ENCODE results near the gene SPRYD3. TPM values are rescaled to one million over a fixed set of nuclear protein-coding genes. Genes with fewer than 3 reads are reported as not detected.
"Not testable (repeated sequence)": the region's sequence is repeated elsewhere in the genome, so short reads cannot be mapped to it uniquely, and the experiment has no call there.

The SPRYD3 gene
- polyA plus RNA-seq, 3 donors = 17.4 to 19.8 (median 18.2) TPM

DNA sequence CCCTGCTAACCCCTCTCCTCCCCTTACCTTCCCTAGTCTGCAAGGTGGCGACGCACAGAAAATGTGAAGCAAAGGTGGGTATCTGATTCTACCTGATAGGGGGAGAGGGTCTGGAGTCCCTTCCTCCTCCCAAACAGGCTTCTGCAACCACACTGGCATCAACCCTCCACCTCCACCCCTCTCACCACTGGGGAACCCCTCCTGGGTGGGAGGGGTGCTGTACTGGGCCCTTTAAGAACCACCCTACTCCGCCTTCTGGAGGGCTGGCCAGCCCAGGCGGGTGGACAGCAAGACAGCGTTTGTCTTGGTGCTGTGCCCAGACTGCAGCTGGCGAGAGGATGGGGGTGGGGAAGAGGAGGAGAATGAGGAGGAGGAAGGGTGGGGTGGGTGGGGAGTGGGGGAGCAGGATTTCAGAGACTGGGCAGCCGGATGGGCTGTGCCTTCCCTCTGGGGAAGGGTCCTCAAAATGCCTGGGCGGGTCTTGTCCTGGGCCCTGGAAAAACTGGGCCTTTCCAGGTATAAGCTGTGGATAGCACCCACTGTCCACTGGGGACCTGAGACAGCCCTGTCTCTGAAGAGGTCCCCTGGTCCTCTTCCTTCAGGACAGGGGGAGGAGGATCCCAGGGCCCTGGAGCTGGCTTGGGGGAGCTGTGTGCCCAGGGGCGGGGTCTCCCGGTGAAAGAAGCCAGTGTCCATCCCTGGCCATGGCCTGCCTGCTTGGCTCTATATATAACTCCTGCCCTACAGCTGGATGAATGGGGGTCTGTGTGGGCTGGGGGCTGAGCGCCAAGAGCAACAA is 26.6 kb downstream of the SPRYD3 start:
- DNase-seq = no peak

DNA sequence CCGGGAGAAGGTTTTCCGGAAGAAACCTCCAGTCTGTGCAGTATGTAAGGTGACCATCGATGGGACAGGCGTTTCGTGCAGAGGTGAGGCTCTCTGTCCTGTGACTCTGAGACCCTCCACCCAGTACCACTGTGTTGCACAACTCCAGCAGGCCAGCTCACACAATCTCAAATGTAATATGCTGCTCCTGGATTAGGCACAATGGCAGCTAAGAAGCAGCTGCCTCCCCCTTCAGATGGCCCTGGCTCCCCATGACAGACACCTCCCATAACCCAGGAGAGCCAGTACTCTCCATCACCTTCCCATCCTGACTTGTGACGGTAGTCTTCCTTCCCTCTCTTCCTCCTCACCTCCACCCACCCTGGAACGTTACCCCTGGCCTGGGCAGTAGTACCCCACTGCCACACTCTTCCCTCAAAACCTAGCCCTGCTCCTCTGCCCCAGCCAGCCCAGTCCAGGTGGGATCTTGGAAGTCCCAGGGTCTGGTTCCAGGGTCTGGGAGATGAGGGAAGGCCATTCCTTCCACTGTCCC is 27.2 kb downstream of the SPRYD3 start:
- no peak for DNase-seq

DNA sequence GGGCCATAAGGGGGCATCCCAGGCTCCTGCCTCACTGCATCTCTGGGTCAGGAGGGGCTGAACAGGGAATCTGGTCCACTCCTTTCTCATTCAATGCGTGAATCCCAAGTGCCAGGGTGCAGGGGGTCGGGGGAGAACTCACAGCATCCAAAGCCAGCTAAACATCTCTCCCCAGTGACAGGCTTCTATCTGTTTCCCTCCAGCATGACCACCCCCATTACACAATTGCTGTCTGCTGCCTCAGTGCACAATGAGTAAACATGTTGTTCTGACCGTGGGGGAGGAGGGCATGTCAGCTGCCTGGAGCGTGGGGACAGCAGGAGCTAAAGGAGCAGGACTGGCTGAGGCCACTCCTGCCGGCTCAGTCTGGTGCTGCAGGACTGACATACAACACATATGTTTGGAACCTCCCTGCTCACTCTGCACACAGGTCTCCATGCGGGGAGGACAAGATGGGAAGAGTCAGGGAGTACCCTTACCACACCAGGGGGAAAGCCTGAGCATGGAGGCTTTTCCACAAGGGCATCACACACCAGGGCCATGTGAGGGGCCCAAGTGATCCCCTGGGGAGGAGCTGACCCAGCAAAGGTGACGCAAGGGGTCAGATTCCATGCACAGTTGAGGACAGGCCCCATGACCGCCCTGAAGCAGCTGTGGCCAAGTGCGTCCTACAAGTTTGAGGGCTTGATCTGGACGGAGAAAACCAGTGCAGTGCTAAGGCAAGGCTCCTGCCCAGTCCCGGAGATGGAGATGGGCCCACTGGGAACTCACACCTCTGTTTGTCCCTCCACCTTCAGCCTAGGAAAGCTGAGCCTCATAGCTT is 27.9 kb downstream of the SPRYD3 start:
- no peak for DNase-seq

DNA sequence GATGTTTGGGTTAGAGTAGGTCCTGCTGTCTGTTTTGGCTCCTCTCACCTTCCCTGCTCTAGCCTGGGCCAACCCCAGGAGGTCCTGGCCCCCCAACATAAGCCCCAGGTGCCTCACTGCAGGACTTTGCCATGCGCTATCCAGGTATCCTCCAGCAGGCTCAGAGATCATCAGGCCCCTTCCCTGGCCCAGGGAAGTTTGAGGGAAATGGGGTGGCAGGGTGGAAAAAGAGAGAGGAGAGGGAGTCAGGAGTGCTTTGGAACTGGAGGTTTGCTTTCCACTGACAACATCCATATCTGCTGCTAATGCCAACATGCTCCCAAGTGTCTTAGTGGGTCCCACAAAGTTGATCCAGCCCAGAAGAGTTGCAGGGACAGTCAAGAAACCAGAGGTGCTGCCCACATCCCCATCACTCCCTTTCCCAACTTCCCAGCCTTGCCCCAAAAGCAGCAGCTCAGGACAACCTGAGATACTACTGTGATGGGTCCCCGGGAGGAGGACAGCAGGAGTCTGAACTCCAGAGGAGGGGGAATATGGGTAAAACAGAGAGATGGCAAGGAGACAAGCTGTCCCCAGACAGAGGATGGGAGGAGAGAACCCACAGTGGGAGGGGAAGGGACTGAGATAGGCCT is 28.6 kb downstream of the SPRYD3 start:
- no peak for DNase-seq

DNA sequence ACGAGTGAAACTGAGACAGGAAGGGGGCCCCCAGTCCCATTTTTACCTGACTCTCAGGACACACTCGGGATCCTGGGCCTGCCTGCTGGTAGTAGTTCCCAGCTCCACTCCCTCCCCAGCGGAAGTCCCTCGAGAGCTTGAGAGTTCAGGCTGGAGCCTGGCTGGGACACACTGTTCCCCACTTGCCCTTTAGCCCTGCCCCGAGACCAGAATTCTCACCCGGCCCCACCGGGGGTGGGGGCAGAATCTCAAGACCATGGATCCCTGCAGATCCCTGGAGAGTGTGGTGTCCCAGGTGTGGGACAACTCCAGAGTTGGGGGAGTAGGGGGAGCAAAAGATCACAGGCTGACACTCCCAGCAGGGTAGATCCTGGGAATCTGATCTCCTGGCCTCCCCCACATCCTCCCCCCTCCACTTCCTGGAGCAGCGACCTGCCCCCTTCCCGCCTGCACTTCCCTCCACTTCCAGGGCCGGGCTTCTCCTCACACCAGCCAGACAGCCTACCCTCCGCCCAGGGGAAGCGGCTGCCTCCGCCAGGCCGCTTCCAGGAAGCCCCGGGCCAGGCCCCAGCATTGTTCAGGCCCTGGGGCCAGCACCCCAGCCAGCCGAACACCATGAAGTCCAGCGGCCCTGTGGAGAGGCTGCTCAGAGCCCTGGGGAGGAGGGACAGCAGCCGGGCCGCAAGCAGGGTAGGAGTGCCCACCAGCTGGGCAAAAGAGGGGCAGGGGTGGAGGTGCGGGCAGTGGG is 29.4 kb downstream of the SPRYD3 start, which contains the start of gene TNS2:
TNS2 (plus strand) TSS at position 495 of the 748 bp plus-strand sequence; CDS start at position 616, 121 bp downstream.
- DNase-seq = no peak

DNA sequence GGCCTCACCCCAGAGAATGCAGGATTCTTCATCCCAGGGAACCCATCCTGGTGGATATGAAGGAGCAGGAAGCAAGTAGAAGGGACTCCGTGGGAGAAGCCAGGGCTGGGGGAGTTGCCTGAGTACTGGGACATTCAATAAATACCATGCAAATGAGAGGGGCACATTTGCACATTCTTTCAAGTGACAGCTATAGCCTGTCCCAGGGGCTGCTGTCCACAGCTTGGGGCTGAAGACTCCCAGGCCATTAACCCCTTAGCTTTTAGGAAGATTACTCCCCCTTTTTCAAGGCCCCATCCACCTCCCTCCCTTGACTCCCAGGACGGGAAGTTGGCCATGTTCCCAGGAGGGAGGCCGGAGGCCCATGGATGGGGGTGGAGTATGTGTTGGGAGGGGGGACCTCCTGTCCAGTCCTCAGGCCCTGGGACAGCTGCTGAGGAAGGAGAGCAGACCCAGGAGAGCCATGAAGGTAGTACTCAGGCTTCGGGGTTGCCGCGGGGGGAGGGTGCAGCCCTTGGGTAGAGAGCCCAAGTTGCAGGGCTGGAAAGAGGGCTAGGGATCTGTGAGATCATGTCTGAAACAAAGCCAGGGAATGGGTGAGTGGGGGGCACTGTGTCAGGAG is 30.3 kb downstream of the SPRYD3 start:
- DNase-seq = peak; percentile 82

DNA sequence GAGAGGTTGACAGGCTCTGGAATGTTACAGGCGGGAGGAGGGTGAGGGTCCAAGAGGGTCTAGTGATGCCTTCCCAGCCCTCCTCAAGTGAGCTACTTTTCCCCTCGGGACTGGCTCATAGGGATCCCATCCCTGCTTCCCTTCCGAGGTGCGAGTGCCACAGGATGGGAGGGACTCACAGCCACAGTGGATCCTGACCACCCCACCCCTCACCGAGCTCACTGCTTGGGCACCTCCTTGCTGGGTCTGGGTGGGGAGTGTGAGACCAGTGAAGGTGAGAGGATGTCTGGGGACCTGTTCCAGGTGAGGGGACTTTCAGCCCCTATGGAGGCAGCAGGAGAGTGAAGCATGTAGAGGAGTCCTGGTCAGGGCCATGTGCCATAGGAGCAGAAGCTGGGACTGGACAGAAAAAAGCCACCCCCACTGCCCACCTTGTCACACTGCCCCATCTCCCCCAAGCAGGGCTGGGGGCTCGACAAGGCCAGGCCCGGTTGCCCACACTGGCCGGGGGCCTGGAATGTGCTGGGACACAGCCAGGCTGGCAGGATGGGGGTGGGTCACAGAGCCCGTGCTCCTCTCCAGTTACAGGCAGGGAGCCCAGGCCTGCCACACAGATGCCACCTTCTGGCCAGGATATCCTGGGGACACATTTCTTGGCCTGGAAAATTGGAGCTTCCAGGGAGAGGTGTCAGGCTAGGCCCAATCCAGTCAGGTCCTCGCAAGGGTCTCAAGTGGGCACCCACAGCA is 31.0 kb downstream of the SPRYD3 start:
- no peak for DNase-seq

DNA sequence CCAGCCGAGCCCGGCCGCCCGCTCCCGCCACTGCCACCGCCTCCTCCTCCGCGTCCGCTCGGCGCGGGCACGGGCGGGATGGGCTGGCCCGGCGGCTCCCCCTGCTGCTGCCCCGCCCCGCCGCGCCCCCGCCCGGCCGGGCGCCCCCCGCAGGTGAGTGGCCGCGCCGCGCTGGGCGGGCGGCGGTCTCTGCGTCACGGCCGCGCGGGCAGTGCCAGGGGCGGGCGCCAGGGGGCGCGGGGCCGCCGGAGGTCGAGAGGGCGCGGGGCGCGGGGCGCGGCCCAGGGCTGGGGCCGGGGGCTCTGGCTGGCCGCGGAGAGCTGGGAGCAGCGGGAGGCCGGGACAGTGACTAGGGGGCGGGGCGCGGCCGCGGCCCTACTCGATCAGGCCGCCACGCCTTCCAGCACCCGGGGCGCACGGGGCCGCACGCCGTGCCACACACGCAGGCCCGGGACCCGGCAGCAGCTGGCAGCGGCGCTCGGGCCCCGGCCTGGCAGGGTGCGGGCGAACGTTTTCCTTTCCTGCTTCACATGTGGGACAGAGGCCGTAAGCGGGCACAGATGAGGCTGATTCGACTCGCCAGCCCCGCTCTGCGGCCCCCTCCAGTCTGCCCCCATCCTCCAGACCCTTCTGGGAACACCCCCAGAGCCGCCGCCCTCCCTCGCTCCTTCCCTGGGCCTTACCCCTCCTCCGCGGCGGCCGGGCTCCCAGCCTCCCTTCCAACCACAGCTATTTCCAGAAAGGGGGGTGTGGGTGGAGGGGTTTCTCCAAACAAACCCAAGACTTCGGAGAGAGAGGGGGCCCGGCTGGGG is 31.8 kb downstream of the SPRYD3 start:
- DNase-seq = peak; percentile 90

DNA sequence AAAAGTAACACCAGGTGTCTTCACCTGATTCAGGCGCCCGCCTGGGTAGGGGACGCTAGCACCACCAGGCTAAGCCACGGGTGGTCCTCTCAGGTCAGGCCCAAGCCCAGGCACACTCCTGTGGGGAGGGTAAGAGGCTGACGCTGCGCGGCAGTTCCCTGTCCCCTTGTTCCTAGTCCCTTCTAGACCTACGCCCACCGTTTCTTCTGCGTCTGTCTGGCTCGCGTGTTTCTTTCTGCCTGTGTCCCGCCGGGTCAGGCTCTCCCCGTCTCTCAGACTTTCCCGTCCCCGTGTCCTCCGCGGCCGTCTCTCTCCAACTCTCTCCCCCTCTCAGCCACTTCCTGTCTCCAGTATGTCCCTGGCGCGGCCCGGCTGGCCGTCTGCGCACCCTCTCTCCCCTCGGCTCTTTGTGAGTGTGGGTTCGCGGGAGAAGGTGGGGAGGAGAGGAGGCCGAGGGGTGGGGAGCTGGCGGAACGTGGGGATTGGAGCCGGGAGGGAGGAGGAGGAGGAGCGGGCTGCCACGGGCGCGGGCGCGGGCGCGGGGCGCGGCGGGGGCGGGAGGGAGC is 32.5 kb downstream of the SPRYD3 start:
- peak; percentile 83 for DNase-seq

DNA sequence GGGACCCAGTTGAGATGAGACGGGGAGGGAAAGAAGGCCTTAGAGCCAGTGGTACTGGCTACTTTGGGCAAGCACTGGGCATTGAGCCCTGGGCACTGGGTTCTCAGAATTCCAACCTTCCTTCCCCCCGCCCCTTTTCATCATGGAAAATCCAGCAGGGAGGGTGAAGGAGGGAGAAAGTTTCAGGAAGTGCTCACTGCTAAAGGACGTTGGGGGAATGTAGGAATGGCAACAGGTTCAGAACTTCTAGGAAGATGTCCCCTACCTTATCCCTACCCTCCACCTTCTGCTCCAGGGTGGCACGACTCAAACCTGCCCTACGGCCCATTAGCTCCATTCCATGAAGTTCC is 33.5 kb downstream of the SPRYD3 start:
- DNase-seq = no peak

DNA sequence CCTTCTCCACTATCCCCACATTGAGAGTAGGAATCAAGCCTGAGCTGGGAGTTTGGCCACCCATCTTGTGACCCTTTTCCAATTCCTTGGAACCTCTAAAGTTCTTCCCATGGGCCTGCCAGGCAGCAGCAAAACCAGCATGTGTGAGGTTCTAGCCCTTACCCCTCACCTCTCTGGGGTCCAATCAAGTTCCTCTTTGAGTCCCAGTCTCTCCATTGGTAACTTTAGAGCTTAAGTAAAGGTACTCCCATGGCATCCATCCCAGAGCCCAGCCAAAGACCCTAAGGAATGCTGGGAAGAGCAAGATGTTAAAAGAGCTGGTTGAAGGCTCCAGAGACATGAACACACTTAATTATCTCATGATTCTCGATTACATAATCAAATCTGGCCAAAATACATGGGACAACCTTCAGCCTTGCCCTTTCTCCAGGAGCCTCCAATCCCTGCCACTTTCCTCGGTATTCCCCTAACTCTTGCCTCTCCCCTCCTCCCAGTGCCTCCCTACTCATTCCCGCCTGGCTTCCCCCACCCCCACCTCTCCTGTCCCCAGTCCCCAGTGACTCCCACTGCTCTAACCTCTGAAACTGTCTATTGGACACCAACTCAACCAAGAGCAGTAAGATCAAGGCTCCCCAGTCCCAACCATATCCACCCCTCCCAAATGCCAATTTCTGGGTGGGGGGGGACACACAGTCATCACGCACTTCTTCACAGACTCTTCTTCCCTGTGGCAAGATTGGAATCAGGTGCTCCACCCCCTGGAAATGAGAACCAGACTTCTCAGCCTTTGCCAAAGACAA is 34.1 kb downstream of the SPRYD3 start:
- DNase-seq = no peak

DNA sequence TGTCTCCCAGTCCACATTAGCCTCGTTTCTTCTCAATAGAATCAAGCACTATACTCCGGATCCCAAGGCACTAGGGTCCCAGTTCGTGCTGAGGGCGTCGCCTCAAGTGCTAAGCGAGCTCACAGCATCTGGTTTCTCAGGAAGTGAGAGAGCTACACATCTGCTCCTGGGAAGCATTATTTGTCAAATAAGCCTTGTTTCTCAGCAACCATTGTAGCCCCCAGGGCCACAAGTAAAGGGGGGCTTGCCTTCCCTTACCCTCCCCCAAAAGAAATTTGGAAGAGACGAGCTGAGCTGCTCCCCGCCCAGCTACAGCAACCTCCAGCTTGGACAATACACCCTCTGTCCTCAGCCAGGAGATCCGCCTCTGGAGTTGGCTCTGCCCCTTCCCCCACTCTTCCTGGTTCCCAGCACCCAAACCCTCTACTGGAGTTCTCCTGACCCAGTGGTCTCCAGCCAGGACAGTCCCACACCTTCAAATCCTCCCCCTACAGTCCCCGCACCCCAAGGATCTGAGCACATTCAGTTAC is 35.1 kb downstream of the SPRYD3 start:
- DNase-seq = no peak

DNA sequence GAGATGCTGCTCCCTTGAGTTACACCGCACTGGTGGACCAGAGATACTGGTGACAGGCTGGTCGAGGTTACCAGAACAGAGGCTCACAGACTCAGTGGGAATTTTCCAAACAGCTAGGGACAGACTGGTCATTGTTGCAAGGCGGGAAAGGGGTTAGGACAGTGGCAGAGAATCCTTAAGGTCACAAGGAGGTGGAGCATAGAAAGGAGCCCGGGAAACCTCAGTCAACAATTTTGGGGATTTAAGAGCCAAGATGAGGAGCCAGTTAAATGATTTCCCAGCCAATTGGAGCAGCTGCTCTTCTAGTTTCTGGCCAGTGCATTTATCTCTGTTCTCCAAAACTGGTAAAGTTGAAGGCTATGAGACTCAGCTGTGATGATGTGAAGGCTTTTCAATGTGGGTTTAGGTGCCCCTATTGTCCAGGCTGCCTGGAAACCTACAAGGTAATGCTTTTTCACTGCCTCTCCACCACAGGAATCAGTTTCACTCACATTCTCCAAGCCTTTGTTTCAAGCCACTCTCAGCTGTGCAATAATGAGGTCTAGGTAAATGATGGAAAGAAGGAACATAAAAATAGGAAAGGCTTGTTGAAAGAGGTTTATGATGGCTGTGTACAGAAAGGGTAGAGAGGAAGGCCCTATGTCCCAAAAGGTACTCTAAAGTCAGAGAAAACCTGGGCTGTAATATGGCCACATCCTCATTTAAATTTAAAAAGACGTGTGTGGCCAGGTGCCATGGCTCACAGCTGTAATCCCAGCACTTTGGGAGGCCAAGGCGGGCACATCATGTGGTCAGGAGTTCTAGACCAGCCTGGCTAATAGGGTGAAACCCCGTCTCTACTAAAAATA is 36.4 kb downstream of the SPRYD3 start:
- DNase-seq = no peak

DNA sequence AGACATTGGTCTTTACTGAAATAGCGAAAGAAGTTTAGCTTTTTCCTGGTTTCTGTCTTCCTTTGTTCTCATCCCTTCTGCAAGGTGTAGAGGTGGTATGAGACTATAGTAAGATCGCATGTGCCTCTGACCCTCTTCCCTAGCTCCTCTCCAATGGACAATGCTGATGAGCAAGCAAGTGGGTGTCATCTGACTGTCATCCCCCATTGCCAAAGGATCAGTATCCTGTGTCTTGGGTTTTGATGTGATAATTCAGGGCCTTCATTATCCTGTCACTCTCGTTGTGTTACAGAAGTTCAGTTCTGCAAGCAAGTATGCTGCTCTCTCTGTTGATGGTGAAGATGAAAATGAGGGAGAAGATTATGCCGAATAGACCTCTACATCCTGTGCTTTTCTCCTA is 39.3 kb downstream of the SPRYD3 start:
- DNase-seq = no peak

DNA sequence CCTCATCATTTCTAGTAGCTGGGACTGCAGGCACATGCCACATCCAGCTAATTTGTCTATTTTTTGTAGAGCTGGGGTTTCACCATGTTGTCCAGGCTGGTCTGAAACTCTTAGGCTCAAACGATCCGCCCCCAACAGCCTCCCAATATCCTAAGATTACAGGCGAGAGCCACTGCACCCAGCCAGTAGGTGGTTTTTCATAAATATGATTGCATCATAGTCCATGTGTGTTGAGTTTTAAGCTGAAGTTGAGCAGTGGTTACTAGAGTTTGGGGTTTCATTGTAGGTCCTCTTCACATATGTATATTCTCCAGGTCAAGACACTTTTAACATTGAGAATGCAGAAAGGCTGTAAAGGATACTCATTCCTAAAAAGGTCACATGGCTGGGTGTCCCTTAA is 42.4 kb downstream of the SPRYD3 start:
- DNase-seq = no peak

DNA sequence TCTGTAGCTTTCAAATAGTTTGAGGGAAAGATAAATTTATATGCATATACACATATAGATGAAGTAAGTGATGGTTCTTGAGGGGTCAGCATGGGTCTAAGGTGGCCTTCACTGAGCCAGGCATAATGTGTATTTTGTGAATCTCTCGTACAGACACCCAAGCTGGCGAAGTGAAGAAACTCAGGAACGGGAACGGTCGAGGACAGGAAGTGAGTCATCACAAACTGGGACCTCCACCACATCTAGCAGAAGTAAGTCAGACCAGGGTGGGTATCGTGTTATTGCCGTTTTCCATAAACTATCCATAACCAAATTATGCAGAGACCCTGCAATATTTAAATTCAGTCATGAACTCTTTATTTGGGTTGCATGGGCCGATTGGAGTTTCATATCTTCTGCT is 44.7 kb downstream of the SPRYD3 start:
- no peak for DNase-seq

DNA sequence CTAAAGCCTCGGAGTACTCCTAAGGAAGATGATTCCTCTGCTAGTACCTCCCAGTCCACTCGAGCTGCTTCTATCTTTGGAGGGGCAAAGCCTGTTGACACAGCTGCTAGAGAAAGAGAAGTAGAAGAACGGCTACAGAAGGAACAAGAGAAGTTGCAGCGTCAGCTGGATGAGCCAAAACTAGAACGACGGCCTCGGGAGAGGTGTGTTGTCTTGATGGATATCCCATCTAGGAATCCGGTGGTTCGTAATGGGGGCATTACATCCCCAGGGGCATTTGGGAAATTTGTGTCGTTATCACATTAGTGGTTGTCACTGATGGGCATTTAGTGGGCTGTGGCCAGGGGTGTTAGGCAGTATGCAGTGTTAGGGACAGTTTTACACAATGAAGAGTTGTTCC is 45.4 kb downstream of the SPRYD3 start:
- not testable (repeated sequence) for DNase-seq

Data from renal pelvis (tissue), 4 donors.